ENCODE results near the gene SLC22A17. TPM values are rescaled to one million over a fixed set of nuclear protein-coding genes. Genes with fewer than 3 reads are reported as not detected.

SLC22A17 gene
- total and polyA plus RNA-seq, 2 experiments from 2014 or later, result 44.4 to 62.9 TPM

DNA sequence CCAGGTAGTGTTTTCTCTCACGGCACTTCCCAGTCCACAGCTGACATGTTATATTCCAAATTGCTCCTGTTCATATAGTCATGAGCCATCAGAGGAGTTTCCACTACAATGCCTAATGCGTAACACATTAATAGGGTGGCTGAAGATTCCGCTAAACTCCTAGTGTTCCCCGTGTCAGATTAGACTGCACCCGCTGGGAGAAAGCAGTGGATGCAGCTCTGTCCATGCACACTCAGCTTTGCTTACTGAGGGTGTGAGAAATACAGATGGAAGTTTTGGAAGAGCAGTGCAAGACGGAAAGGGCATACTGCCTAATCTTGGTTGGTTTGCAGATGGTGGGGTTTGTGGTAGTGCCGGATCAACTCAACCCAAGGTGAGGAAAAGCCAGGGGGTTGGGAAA, 55.6 kb downstream of the SLC22A17 start:
- no peak for DNase-seq (ENCODE audit: low spot score)
- Histone ChIP-seq H3K36me3 (replicated peaks; ENCODE audit: insufficient read depth, low read depth) (no peaks in the 10 kb centered on the region), H3K4me1 (ENCODE audit: insufficient read depth) (peaks cover 15% of the 10 kb centered on the region), H3K27ac (no peak overlapping the region), H2AFZ (no peak overlapping the region), H3K4me2 (no peak overlapping the region), H3K27me3 (peaks cover 3% of the 10 kb centered on the region), H3K79me2 (peaks cover 4% of the 10 kb centered on the region), H4K20me1 (ENCODE audit: insufficient read depth, poor library complexity, severe bottlenecking) (no peaks in the 10 kb centered on the region), H3K9me3 (ENCODE audit: low read depth) (no peaks in the 10 kb centered on the region), H3K9me2 (replicated peaks; ENCODE audit: insufficient read depth) (no peaks in the 10 kb centered on the region), H3K4me3 (no peak overlapping the region)
- 84% methylated on average over 7 of the region's 7 CpGs for WGBS (ENCODE audit: low lambda C conversion rate, missing lambda C conversion rate)
- TF ChIP-seq EZH2phosphoT487 (IDR thresholded peaks at IDR 0.05; ENCODE audit: low read depth, severe bottlenecking, unreplicated experiment), result no peak
- TF ChIP-seq EZH2 (IDR thresholded peaks at IDR 0.05; ENCODE audit: borderline replicate concordance), result no peak
- TF ChIP-seq, protein P1, sequence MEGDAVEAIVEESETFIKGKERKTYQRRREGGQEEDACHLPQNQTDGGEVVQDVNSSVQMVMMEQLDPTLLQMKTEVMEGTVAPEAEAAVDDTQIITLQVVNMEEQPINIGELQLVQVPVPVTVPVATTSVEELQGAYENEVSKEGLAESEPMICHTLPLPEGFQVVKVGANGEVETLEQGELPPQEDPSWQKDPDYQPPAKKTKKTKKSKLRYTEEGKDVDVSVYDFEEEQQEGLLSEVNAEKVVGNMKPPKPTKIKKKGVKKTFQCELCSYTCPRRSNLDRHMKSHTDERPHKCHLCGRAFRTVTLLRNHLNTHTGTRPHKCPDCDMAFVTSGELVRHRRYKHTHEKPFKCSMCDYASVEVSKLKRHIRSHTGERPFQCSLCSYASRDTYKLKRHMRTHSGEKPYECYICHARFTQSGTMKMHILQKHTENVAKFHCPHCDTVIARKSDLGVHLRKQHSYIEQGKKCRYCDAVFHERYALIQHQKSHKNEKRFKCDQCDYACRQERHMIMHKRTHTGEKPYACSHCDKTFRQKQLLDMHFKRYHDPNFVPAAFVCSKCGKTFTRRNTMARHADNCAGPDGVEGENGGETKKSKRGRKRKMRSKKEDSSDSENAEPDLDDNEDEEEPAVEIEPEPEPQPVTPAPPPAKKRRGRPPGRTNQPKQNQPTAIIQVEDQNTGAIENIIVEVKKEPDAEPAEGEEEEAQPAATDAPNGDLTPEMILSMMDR (IDR thresholded peaks at IDR 0.05; ENCODE audit: poor library complexity), result no peak

MicroRNAs within 50 kb of the gene (microRNA counts, 767-probe panel; counts per million panel counts)
- not detected for microRNA hsa-miR-208a

Small RNA genes within 50 kb of the gene (microRNA-seq; reads per million reads assigned to microRNA genes)
- gene MIR208A, result 2.2 reads per million

Small RNA genes within 50 kb of the gene (small RNA-seq; reads per million reads assigned to genes)
- not detected for gene MIR208A

Other genes with a start within 250 kb of the SLC22A17 start
- gene CIROP, start 247.9 kb downstream of the SLC22A17 start, total RNA-seq, result not detected in 2 replicates
- gene CIROP, start 247.9 kb downstream of the SLC22A17 start, polyA plus RNA-seq, result not detected in 2 replicates
- not detected in 2 replicates for gene CEBPE, start 233.6 kb downstream of the SLC22A17 start, total RNA-seq
- gene CEBPE, start 233.6 kb downstream of the SLC22A17 start, polyA plus RNA-seq, result not detected in 2 replicates
- gene SLC7A8, start 169.2 kb downstream of the SLC22A17 start, total RNA-seq, result 39.5 and 54.6 TPM in 2 replicates
- gene SLC7A8, start 169.2 kb downstream of the SLC22A17 start, polyA plus RNA-seq, result 85.0 and 123 TPM in 2 replicates
- 0.17 and 1.2 TPM in 2 replicates for gene RNF212B, start 115.0 kb downstream of the SLC22A17 start, total RNA-seq
- 1.2 TPM in 1 of 2 replicates, not detected in the other for gene RNF212B, start 115.0 kb downstream of the SLC22A17 start, polyA plus RNA-seq
- 8.2 and 9.4 TPM in 2 replicates for gene HOMEZ, start 66.8 kb downstream of the SLC22A17 start, total RNA-seq
- 6.3 and 11.2 TPM in 2 replicates for gene HOMEZ, start 66.8 kb downstream of the SLC22A17 start, polyA plus RNA-seq
- 3.9 and 6.1 TPM in 2 replicates for gene PPP1R3E, start 50.0 kb downstream of the SLC22A17 start, total RNA-seq
- gene PPP1R3E, start 50.0 kb downstream of the SLC22A17 start, polyA plus RNA-seq, result 4.6 and 4.8 TPM in 2 replicates
- gene BCL2L2, start 46.1 kb downstream of the SLC22A17 start, total RNA-seq, result 20.8 and 26.4 TPM in 2 replicates
- gene BCL2L2, start 46.1 kb downstream of the SLC22A17 start, polyA plus RNA-seq, result 4.3 and 6.5 TPM in 2 replicates
- gene PABPN1, start 31.4 kb downstream of the SLC22A17 start, total RNA-seq, result 94.1 and 116 TPM in 2 replicates
- 213 and 245 TPM in 2 replicates for gene PABPN1, start 31.4 kb downstream of the SLC22A17 start, polyA plus RNA-seq
- gene EFS, start 12.3 kb upstream of the SLC22A17 start, total RNA-seq, result 9.7 and 10.2 TPM in 2 replicates
- gene EFS, start 12.3 kb upstream of the SLC22A17 start, polyA plus RNA-seq, result 21.5 and 21.9 TPM in 2 replicates
- gene IL25, start 19.9 kb upstream of the SLC22A17 start, total RNA-seq, result not detected in 2 replicates
- not detected in 2 replicates for gene IL25, start 19.9 kb upstream of the SLC22A17 start, polyA plus RNA-seq
- not detected in 2 replicates for gene CMTM5, start 24.2 kb upstream of the SLC22A17 start, total RNA-seq
- gene CMTM5, start 24.2 kb upstream of the SLC22A17 start, polyA plus RNA-seq, result 0.23 and 0.28 TPM in 2 replicates
- not detected in 2 replicates for gene MYH6, start 55.4 kb upstream of the SLC22A17 start, total RNA-seq
- 0.44 and 0.97 TPM in 2 replicates for gene MYH6, start 55.4 kb upstream of the SLC22A17 start, polyA plus RNA-seq
- gene MYH7, start 82.8 kb upstream of the SLC22A17 start, total RNA-seq, result 0.04 TPM in 1 of 2 replicates, not detected in the other
- gene MYH7, start 82.8 kb upstream of the SLC22A17 start, polyA plus RNA-seq, result 0.23 TPM in 1 of 2 replicates, not detected in the other
- gene NGDN, start 116.8 kb upstream of the SLC22A17 start, total RNA-seq, result 39.5 and 47.6 TPM in 2 replicates
- 47.2 and 51.3 TPM in 2 replicates for gene NGDN, start 116.8 kb upstream of the SLC22A17 start, polyA plus RNA-seq
- 0.28 and 1.4 TPM in 2 replicates for gene ZFHX2, start 198.9 kb upstream of the SLC22A17 start, total RNA-seq
- gene ZFHX2, start 198.9 kb upstream of the SLC22A17 start, polyA plus RNA-seq, result 1.5 and 2.2 TPM in 2 replicates
- 13.5 and 20.4 TPM in 2 replicates for gene THTPA, start 203.4 kb upstream of the SLC22A17 start, total RNA-seq
- gene THTPA, start 203.4 kb upstream of the SLC22A17 start, polyA plus RNA-seq, result 14.2 and 15.5 TPM in 2 replicates
- 87.5 and 114 TPM in 2 replicates for gene AP1G2, start 214.9 kb upstream of the SLC22A17 start, total RNA-seq
- gene AP1G2, start 214.9 kb upstream of the SLC22A17 start, polyA plus RNA-seq, result 191 and 282 TPM in 2 replicates
- gene JPH4, start 225.9 kb upstream of the SLC22A17 start, total RNA-seq, result 2.3 and 2.7 TPM in 2 replicates
- 1.7 and 2.7 TPM in 2 replicates for gene JPH4, start 225.9 kb upstream of the SLC22A17 start, polyA plus RNA-seq

All from hepatocyte (in vitro differentiated cells).